Cardiac fibroblast (primary cell): ENCODE results near the gene C6orf136.
"Not testable (repeated sequence)": the region's sequence is repeated elsewhere in the genome, so short reads cannot be mapped to it uniquely, and the experiment has no call there.

Experiments
- DNase-seq, 2 donors: peaks; one replicate each; pipeline versions ENCODE4 v3.0.0 to v3.0.0-alpha.2; 2010; ENCODE audit warnings: low read depth in 2 of 2
- H3K4me3 ChIP-seq, 2 donors: replicated peaks in 1 of 2; 1 replicate in 1 of 2; 2 replicates in 1 of 2; pipeline ENCODE4 v1.5.1; 2011; ENCODE audit warnings: low read depth in 2 of 2, low read length in 2 of 2, mild to moderate bottlenecking in 2 of 2, moderate library complexity in 1 of 2
- CTCF ChIP-seq: IDR thresholded peaks from one replicate; pipeline ENCODE4 v1.5.1; 2011; ENCODE audit warnings: low read depth, mild to moderate bottlenecking, low read length, inconsistent platforms

The C6orf136 gene

GRCh38 chr6:30646450-30647241 lies at the start of gene C6orf136:
Gene C6orf136, plus strand, starts transcription at chr6:30647133. Its CDS starts 99 bp downstream, at chr6:30647232.
- TF ChIP-seq CTCF: no peak
- peak; percentile 94 to 96 for DNase-seq
- H3K4me3 ChIP-seq: peak within 1 kb of the TSS; percentile 90 to 92

- not testable (repeated sequence) for H3K4me3 ChIP-seq
- peak; percentile 82 to 86 for DNase-seq
- TF ChIP-seq CTCF: peak; percentile 68
Observed at GRCh38 chr6:30597315-30598144, 49.4 kb upstream of the C6orf136 start.

- no peak overlapping the region for H3K4me3 ChIP-seq
- DNase-seq: no peak
- TF ChIP-seq CTCF: no peak
Observed at GRCh38 chr6:30598912-30599624, 47.9 kb upstream of the C6orf136 start.

GRCh38 chr6:30599625-30600324 lies 47.2 kb upstream of the C6orf136 start:
- H3K4me3 ChIP-seq: no peak overlapping the region
- TF ChIP-seq CTCF: no peak
- DNase-seq: no peak

GRCh38 chr6:30600451-30600961 lies 46.4 kb upstream of the C6orf136 start:
- no peak for TF ChIP-seq CTCF
- no peak overlapping the region for H3K4me3 ChIP-seq
- no peak for DNase-seq

- TF ChIP-seq CTCF: no peak
- H3K4me3 ChIP-seq: no peak overlapping the region
- no peak for DNase-seq
Observed at GRCh38 chr6:30601436-30601814, 45.5 kb upstream of the C6orf136 start.
